NT2/D1 (cell line): ENCODE measurements around the gene COL5A2.

ENCODE experiments used
- SUZ12 ChIP-seq: IDR thresholded peaks from 2 replicates; pipeline ENCODE4 v1.6.1; 2011; ENCODE audit not compliant: insufficient read length, insufficient read depth; ENCODE audit errors: extremely low read depth
- YY1 ChIP-seq: IDR thresholded peaks from 2 replicates; pipeline ENCODE4 v1.6.1; 2011; ENCODE audit not compliant: insufficient read length, insufficient read depth

DNA sequence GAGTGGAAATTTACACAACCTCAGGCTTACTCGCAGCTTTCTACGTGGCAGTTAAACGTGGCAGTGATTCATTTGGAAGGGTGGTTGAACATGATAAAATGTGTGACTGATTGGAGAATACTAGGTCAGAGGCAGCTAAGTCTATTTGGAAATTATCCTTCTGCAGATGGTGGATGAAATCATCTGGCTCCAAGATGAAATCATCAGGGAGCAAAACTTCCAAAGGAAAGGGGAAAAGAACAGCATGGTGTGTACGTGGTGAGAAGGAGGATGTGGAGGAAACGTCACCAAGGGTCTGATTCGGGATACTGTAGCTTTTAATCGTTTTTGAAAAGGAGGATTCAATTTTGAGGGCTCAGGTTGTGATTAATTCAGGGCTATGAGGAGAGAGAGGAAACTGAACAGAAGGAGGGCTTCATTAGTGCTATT, 157.5 kb downstream of the COL5A2 start:
- TF ChIP-seq YY1 (no peak), SUZ12 (no peak)
